ENCODE results near the gene FAM174A. TPM values are rescaled to one million over a fixed set of nuclear protein-coding genes. Genes with fewer than 3 reads are reported as not detected.

The FAM174A gene
- total RNA-seq (11.8 and 14.7 TPM in 2 replicates), polyA plus RNA-seq (15.2 and 22.9 TPM in 2 replicates), polyA minus RNA-seq (7.2 and 9.3 TPM in 2 replicates), Bru-seq, nascent RNA (percentile 74 among the genes with signal in this experiment), BruChase-seq, experiment 1, labeled RNA remaining after a 6-hour chase (percentile 45 among the genes with signal in this experiment), BruChase-seq, experiment 2, labeled RNA remaining after a 2-hour chase (percentile 52 among the genes with signal in this experiment)
- polyA plus RNA-seq (2011; cell fraction: cytosol; rRNA removed), result 8.3 and 10.9 TPM in 2 replicates
- polyA plus RNA-seq (2011; cell fraction: nucleus; rRNA removed), result 4.2 and 5.5 TPM in 2 replicates
- 8.5 and 9.5 TPM in 2 replicates for polyA plus RNA-seq (2012)
- 9.3 TPM for polyA minus RNA-seq (2011; cell fraction: cytosol; rRNA and poly(A)+ RNA removed)
- polyA minus RNA-seq (2011; cell fraction: nucleus; rRNA and poly(A)+ RNA removed), result 8.8 and 15.9 TPM in 2 replicates
- long read RNA-seq, transcript FAM174A-201 (3 exons, 1,356 nt), result major isoform, 53 of 58 reads
- long read RNA-seq, partial matches to known transcripts, result 0 of 58 reads
- long read RNA-seq, other reads (novel, unspliced or antisense), result 5 of 58 reads

DNA sequence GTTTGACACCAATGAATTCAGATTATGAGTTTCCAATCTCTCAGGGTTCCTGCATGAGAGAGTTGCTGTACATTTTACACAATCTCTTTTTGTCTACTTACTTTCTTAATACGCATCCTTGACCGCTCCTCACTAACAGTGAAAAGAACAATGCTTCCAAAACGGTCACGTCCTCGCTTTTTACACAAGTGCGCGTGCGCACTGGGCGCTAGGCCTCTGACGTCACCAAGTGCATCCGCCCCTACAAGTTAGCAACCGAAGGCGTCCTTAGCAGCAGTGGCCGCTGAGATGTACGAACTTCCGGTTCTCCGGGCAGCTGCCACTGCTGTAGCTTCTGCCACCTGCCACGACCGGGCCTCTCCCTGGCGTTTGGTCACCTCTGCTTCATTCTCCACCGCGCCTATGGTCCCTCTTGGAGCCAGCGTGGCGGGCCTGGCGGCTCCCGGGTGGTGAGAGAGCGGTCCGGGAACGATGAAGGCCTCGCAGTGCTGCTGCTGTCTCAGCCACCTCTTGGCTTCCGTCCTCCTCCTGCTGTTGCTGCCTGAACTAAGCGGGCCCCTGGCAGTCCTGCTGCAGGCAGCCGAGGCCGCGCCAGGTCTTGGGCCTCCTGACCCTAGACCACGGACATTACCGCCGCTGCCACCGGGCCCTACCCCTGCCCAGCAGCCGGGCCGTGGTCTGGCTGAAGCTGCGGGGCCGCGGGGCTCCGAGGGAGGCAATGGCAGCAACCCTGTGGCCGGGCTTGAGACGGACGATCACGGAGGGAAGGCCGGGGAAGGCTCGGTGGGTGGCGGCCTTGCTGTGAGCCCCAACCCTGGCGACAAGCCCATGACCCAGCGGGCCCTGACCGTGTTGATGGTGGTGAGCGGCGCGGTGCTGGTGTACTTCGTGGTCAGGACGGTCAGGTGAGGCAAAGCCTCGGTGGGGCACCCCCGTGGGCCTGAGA lies at the start of gene FAM174A:
Gene FAM174A (plus strand): TSS at position 315 of the 946 bp plus-strand sequence. CDS start 157 bp downstream, at position 472.
- no TSS peak for BruUV-seq (replicated peaks)
- Histone ChIP-seq H3K27me3 (ENCODE audit: control insufficient read depth in 2 of 2, insufficient read depth in 2 of 2, low read length in 2 of 2) (no peaks in the 10 kb centered on the region), H3K27ac (ENCODE audit: insufficient read depth, low read depth, low read length) (peak within 1 kb of the TSS; percentile 53), H2AFZ (ENCODE audit: low read depth, low read length) (peak within 1 kb of the TSS; percentile 93), H3K36me3 (ENCODE audit: control insufficient read depth in 2 of 2, extremely low read depth in 1 of 2, insufficient read depth in 2 of 2, low read length in 2 of 2) (no peaks in the 10 kb centered on the region), H3K4me2 (ENCODE audit: insufficient read depth, low read length) (peak within 1 kb of the TSS; percentile 90), H3K79me2 (ENCODE audit: control insufficient read depth, insufficient read depth, low read length) (peaks cover 5% of the 10 kb centered on the region), H3K4me1 (ENCODE audit: control insufficient read depth, extremely low read depth, insufficient read depth, low read length) (peaks cover 7% of the 10 kb centered on the region), H3K9me3 (replicated peaks; ENCODE audit: control insufficient read depth, insufficient read depth, low read length) (no peaks in the 10 kb centered on the region), H4K20me1 (replicated peaks; ENCODE audit: control insufficient read depth, extremely low read depth, insufficient read depth, low read length) (no peaks in the 10 kb centered on the region), H3K9ac (replicated peaks; ENCODE audit: extremely low read depth, insufficient read depth, low read length) (peak within 1 kb of the TSS; percentile 62), H3K4me3 (replicated peaks in 1 of 3; ENCODE audit: insufficient read depth in 1 of 3, low read depth in 1 of 3, low read length in 3 of 3) (peak within 1 kb of the TSS; percentile 40 to 71 (median 61)), H3K9me1 (replicated peaks; ENCODE audit: control insufficient read depth, extremely low read depth, insufficient read depth, low read length) (no peaks in the 10 kb centered on the region)
- peak; percentile 90 for FAIRE-seq
- intact Hi-C loops (cut with micrococcal nuclease) (loop anchor here (1.0 kb wide), 3 partner anchors 41 to 367 kb away; no protein-coding TSS in a partner anchor), dilution Hi-C loops (cut with MboI; ENCODE audit: extremely low pct_ligation_motif_present, low sequenced_read_pairs) (no loop called here)
- ChIA-PET POLR2A (no interaction called here), CTCF (interaction anchor here (0.6 to 1.5 kb wide), 6 partner anchors 13 to 163 kb away, joined by 3 to 6 read pairs (median 4); no protein-coding TSS in a partner anchor)
- peak; percentile 95 for TF ChIP-seq POLR2A (IDR thresholded peaks at IDR 0.05; ENCODE audit: low read depth, low read length)
- peak; percentile 50 for TF ChIP-seq JUN (IDR thresholded peaks at IDR 0.05; ENCODE audit: borderline replicate concordance, insufficient read depth, insufficient read length, low read depth)
- peak; percentile 68 for TF ChIP-seq POLR2AphosphoS5 (IDR thresholded peaks at IDR 0.05; ENCODE audit: insufficient read depth, low read depth, low read length)
- no peak for TF ChIP-seq MYC (IDR thresholded peaks at IDR 0.05; ENCODE audit: low read depth, low read length)
- DNase-seq (ENCODE audit: low read depth, low spot score), result peak; percentile 98
